Adrenal gland (tissue), 12 donors: ENCODE results near the gene CNOT6L. TPM values are rescaled to one million over a fixed set of nuclear protein-coding genes. Genes with fewer than 3 reads are reported as not detected.
A peak's percentile ranks its signal among the peaks of the same experiment; 100 is the strongest.

Experiments
- DNase-seq, 7 donors: peaks; one replicate each; pipeline ENCODE4 v3.0.0-alpha.2; 2019 to 2020
- H3K27ac ChIP-seq, 5 donors: fragments of 200-600 bp; sonication (generic) in 4 of 5; 1 replicate in 3 of 5; 2 replicates in 2 of 5; pipeline versions ENCODE4 v1.5.1 to v1.8.0; 2016 to 2020; ENCODE audit warnings: mild to moderate bottlenecking in 1 of 5
- H3K27me3 ChIP-seq: fragments of 200-600 bp; 2 replicates; pipeline ENCODE4 v1.8.0; 2021
- H3K36me3 ChIP-seq, 2 donors: fragments of 200-600 bp; replicated peaks in 1 of 2; 1 replicate in 1 of 2; 2 replicates in 1 of 2; pipeline versions ENCODE4 v1.5.1 to v1.8.0; 2018 to 2022
- H3K4me1 ChIP-seq, 2 donors: fragments of 200-600 bp; replicated peaks in 1 of 2; 1 replicate in 1 of 2; 2 replicates in 1 of 2; pipeline versions ENCODE4 v1.5.1 to v1.8.0; 2018 to 2021
- H3K4me3 ChIP-seq, 4 donors: fragments of 200-600 bp; sonication (generic) in 3 of 4; one replicate each; pipeline ENCODE4 v1.5.1; 2016 to 2018
- H3K9me3 ChIP-seq, 3 donors: fragments of 200-600 bp; sonication (generic) in 1 of 3; replicated peaks in 1 of 3; 1 replicate in 2 of 3; 2 replicates in 1 of 3; pipeline versions ENCODE4 v1.5.1 to v1.8.0; 2016 to 2021
- CTCF ChIP-seq, 6 experiments: fragments of 450-650 bp in 4 of 6; fragments of 200-600 bp in 2 of 6; sonication (generic) in 1 of 6; IDR thresholded peaks; 1 replicate in 5 of 6; 2 replicates in 1 of 6; pipeline versions ENCODE4 v1.5.1 to v1.8.0; 2016 to 2021; ENCODE audit warnings: antibody characterized with exemption in 6 of 6, mild to moderate bottlenecking in 2 of 6, moderate library complexity in 1 of 6
- POLR2A ChIP-seq, 2 donors: fragments of 450-650 bp; IDR thresholded peaks; one replicate each; pipeline ENCODE4 v1.6.1; 2017; ENCODE audit warnings: antibody characterized with exemption in 2 of 2, mild to moderate bottlenecking in 2 of 2, moderate library complexity in 1 of 2
- WGBS, 4 donors: extraction: QIAGEN DNeasy Blood & Tissue Kit in 2 of 4; methylation state at CpG; one replicate each; pipeline versions ENCODE4 v1.1.5 to v1.1.7; 2013 to 2017; 5-methylcytosine and 5-hydroxymethylcytosine counted together
- intact Hi-C, 2 donors: fragments of 100-400 bp; cut with DNase I; formaldehyde crosslinking; loops; one replicate each; pipeline versions ENCODE4 v1.14.1 to v1.15.0; 2022 to 2023
- polyA plus RNA-seq, 3 donors: library from polyadenylated mRNA; stranded (reverse); fragments of 200-250 nt in 2 of 3; fragments of 350-450 nt in 1 of 3; fragmentation: Illumina TruSeq in 1 of 3; extraction: RNeasy Lipid Tissue Mini Kit (QIAGEN cat#74804) in 1 of 3; gene quantifications; one replicate each; pipeline ENCODE4 v1.2.3, GENCODE V29; 2013 to 2014
- total RNA-seq, 9 donors: library from RNA; depleted of rRNA in 4 of 9; stranded (reverse); fragments of >200 nt in 4 of 9; fragments of 120-200 nt in 1 of 9; fragmentation: NEBNext Ultra II Directional in 1 of 9; extraction: Animal tissue kit (Norgen Biotek cat#: 25700) in 1 of 9; gene quantifications; one replicate each; pipeline versions ENCODE4 v1.1.0 to v1.2.4, GENCODE V29; 2013 to 2023
- donor health status: healthy with polysubstance abuse.
- donor health status: Bipolar disorder and iron deficiency.
- donor health status: DM: yes; HTN: yes; CAD: no.
- donor health status: DM: no; HTN: no; CAD: no.
- donor health status: DM: no; HTN: no; CAD: no.
- donor health status: DM: yes; HTN: yes; CAD: no.

Gene CNOT6L
- total and polyA plus RNA-seq, 12 donors, result 4.0 to 50.9 (median 21.0) TPM

- no peaks in the 10 kb centered on the region for H3K36me3 ChIP-seq
- no peak for TF ChIP-seq POLR2A (IDR thresholded peaks at IDR 0.05)
- peak in 1 of 6 experiments; percentile 9 for TF ChIP-seq CTCF (IDR thresholded peaks at IDR 0.05)
- no peaks in the 10 kb centered on the region for H3K27me3 ChIP-seq
- WGBS, 4 donors, result 7 to 14% (median 10%) methylated on average over 14 of the region's 14 CpGs
- DNase-seq, result peak in 2 of 7 donors; percentile 14 to 27
- no peaks in the 10 kb centered on the region for H3K9me3 ChIP-seq
- H3K4me1 ChIP-seq, result peaks cover 10 to 37% of the 10 kb centered on the region in 2 donors
- peak overlapping the region; percentile 21 to 96 (median 72) for H3K4me3 ChIP-seq
- intact Hi-C loops, result loop anchor here in 1 of 2 donors (10.0 kb wide), 1 partner anchor 196 kb away; no protein-coding TSS in a partner anchor
- H3K27ac ChIP-seq, result peak overlapping the region; percentile 82 to 99 (median 97)
Observed at GRCh38 chr4:77820649-77821561, 1.7 kb upstream of the CNOT6L start.

GRCh38 chr4:77819843-77820648 lies 878 bp upstream of the CNOT6L start:
- H3K4me3 ChIP-seq, result peak overlapping the region; percentile 43 to 96 (median 72)
- H3K27ac ChIP-seq, result peak overlapping the region; percentile 82 to 99 (median 97)
- peak; percentile 88 to 96 (median 92) for DNase-seq
- no peaks in the 10 kb centered on the region for H3K27me3 ChIP-seq
- peak in 1 of 6 experiments; percentile 13 for TF ChIP-seq CTCF (IDR thresholded peaks at IDR 0.05)
- peak; percentile 27 to 78 for TF ChIP-seq POLR2A (IDR thresholded peaks at IDR 0.05)
- peaks cover 10 to 45% of the 10 kb centered on the region in 2 donors for H3K4me1 ChIP-seq
- H3K9me3 ChIP-seq, result no peaks in the 10 kb centered on the region
- intact Hi-C loops, result loop anchor here in 1 of 2 donors (10.0 kb wide), 2 partner anchors 45 to 195 kb away; partner anchors contain the start of gene MRPL1
- 0 to 1% (median 1%) methylated on average over 47 to 81 of the region's 81 CpGs for WGBS, 4 donors
- H3K36me3 ChIP-seq, result no peaks in the 10 kb centered on the region

- Histone ChIP-seq H3K27ac (peak overlapping the region; percentile 90 to 99 (median 97)), H3K9me3 (no peaks in the 10 kb centered on the region), H3K27me3 (no peaks in the 10 kb centered on the region), H3K4me1 (peaks cover 10 to 52% of the 10 kb centered on the region in 2 donors), H3K4me3 (peak overlapping the region; percentile 64 to 96 (median 78)), H3K36me3 (no peaks in the 10 kb centered on the region)
- intact Hi-C loops, result loop anchor here in 1 of 2 donors (10.0 kb wide), 1 partner anchor 45 kb away; the partner anchor contains the start of gene MRPL1
- peak in 1 of 2 donors; percentile 41 for TF ChIP-seq POLR2A (IDR thresholded peaks at IDR 0.05)
- TF ChIP-seq CTCF (IDR thresholded peaks at IDR 0.05), result no peak
- no peak for DNase-seq
- WGBS, 4 donors, result 0 to 1% (median 0%) methylated on average over 8 to 61 of the region's 66 CpGs
Observed at GRCh38 chr4:77819404-77819842, 255 bp upstream of the CNOT6L start.
